ENCODE results near the gene TERT. TPM values are rescaled to one million over a fixed set of nuclear protein-coding genes. Genes with fewer than 3 reads are reported as not detected.
"Not testable (repeated sequence)": the region's sequence is repeated elsewhere in the genome, so short reads cannot be mapped to it uniquely, and the experiment has no call there.

Gene TERT
- total RNA-seq, 2 experiments from 2014 or later, result 0.55 to 0.84 TPM

GRCh38 chr5:1268056-1268455 lies 26.8 kb downstream of the TERT start:
- CTCF ChIA-PET, result no interaction called here
- Mint-ChIP-seq H3K27me3 (no peaks in the 10 kb centered on the region), H3K4me1 (ENCODE audit: low read depth) (peaks cover 11% of the 10 kb centered on the region)

DNA sequence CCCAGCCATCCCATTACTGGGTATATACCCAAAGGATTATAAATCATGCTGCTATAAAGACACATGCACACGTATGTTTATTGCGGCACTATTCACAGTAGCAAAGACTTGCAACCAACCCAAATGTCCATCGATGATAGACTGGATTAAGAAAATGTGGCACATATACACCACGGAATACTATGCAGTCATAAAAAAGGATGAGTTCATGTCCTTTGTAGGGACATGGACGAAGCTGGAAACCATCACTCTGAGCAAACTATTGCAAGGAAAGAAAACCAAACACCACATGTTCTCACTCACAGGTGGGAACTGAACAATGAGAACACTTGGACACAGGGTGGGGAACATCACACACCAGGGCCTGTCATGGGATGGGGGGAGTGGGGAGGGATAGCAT lies 27.4 kb downstream of the TERT start:
- H3K4me1 Mint-ChIP-seq (ENCODE audit: low read depth), result peaks cover 11% of the 10 kb centered on the region
- CTCF ChIA-PET, result not testable (repeated sequence)

More at GRCh38 chr5:1268056-1268455, 26.8 kb downstream of the TERT start:
- Histone ChIP-seq H3K4me1 (ENCODE audit: insufficient read depth, low read length) (peaks cover 12% of the 10 kb centered on the region), H3K4me3 (ENCODE audit: low read length) (no peak overlapping the region), H3K9me3 (ENCODE audit: control insufficient read depth in 1 of 2, insufficient read depth in 1 of 2, low read length in 2 of 2) (no peaks in the 10 kb centered on the region), H3K36me3 (ENCODE audit: insufficient read depth, low read length) (no peaks in the 10 kb centered on the region), H3K27me3 (ENCODE audit: control insufficient read depth in 1 of 2, insufficient read depth in 2 of 2, low read length in 2 of 2) (no peaks in the 10 kb centered on the region), H3K27ac (ENCODE audit: low read depth in 1 of 2, low read length in 2 of 2) (no peak overlapping the region)
- Mint-ChIP-seq H3K4me3 (no peak overlapping the region), H3K36me3 (ENCODE audit: low read depth) (no peaks in the 10 kb centered on the region), H3K27ac (no peak overlapping the region), H3K9me3 (no peaks in the 10 kb centered on the region)
- POLR2A ChIA-PET, result no interaction called here
- intact Hi-C loops (cut with DNase I, micrococcal nuclease), result no loop called here
- DNase-seq, result no peak
- ATAC-seq (ENCODE audit: poor library complexity), result no peak
- no peak for TF ChIP-seq CTCF (IDR thresholded peaks at IDR 0.05)

GRCh38 chr5:1266791-1267190 lies 28.1 kb downstream of the TERT start:
- no peak for DNase-seq
- Mint-ChIP-seq H3K27ac (no peak overlapping the region), H3K4me3 (no peak overlapping the region), H3K4me1 (ENCODE audit: low read depth) (peaks cover 11% of the 10 kb centered on the region), H3K9me3 (no peaks in the 10 kb centered on the region), H3K36me3 (ENCODE audit: low read depth) (no peaks in the 10 kb centered on the region), H3K27me3 (no peaks in the 10 kb centered on the region)
- no peaks in the 10 kb centered on the region for H3K27me3 ChIP-seq (ENCODE audit: control insufficient read depth in 1 of 2, insufficient read depth in 2 of 2, low read length in 2 of 2)
- TF ChIP-seq CTCF (IDR thresholded peaks at IDR 0.05), result no peak
- no peak for ATAC-seq (ENCODE audit: poor library complexity)
- no peak overlapping the region for H3K4me3 ChIP-seq (ENCODE audit: low read length)
- ChIA-PET POLR2A (no interaction called here), CTCF (no interaction called here)
- no peaks in the 10 kb centered on the region for H3K36me3 ChIP-seq (ENCODE audit: insufficient read depth, low read length)
- peaks cover 0 to 3% of the 10 kb centered on the region in 2 experiments for H3K9me3 ChIP-seq (ENCODE audit: control insufficient read depth in 1 of 2, insufficient read depth in 1 of 2, low read length in 2 of 2)
- intact Hi-C loops (cut with DNase I, micrococcal nuclease), result no loop called here
- peaks cover 12% of the 10 kb centered on the region for H3K4me1 ChIP-seq (ENCODE audit: insufficient read depth, low read length)
- no peak overlapping the region for H3K27ac ChIP-seq (ENCODE audit: low read depth in 1 of 2, low read length in 2 of 2)

More for the DNA sequence above, 27.4 kb downstream of the TERT start:
- H3K36me3 ChIP-seq (ENCODE audit: insufficient read depth, low read length); H3K27ac ChIP-seq (ENCODE audit: low read depth in 1 of 2, low read length in 2 of 2); intact Hi-C loops (cut with DNase I, micrococcal nuclease); H3K27me3 Mint-ChIP-seq; H3K4me3 ChIP-seq (ENCODE audit: low read length); H3K9me3 Mint-ChIP-seq; DNase-seq; ATAC-seq (ENCODE audit: poor library complexity); H3K36me3 Mint-ChIP-seq (ENCODE audit: low read depth); H3K9me3 ChIP-seq (ENCODE audit: control insufficient read depth in 1 of 2, insufficient read depth in 1 of 2, low read length in 2 of 2); H3K27me3 ChIP-seq (ENCODE audit: control insufficient read depth in 1 of 2, insufficient read depth in 2 of 2, low read length in 2 of 2); POLR2A ChIA-PET; H3K4me3 Mint-ChIP-seq; H3K27ac Mint-ChIP-seq: not testable (repeated sequence)
- peaks cover 12% of the 10 kb centered on the region for H3K4me1 ChIP-seq (ENCODE audit: insufficient read depth, low read length)

All from CD4-positive, alpha-beta T cell (primary cell).